ENCODE data around the gene TMEM200B. TPM values are rescaled to one million over a fixed set of nuclear protein-coding genes. Genes with fewer than 3 reads are reported as not detected.
A peak's percentile ranks its signal among the peaks of the same experiment; 100 is the strongest.
"Not testable (repeated sequence)": the region's sequence is repeated elsewhere in the genome, so short reads cannot be mapped to it uniquely, and the experiment has no call there.

TMEM200B gene
- total RNA-seq, 3 donors from 2014 or later = 0.90 to 33.9 (median 3.9) TPM

- Histone ChIP-seq H3K4me1 (ENCODE audit: low read depth) (no peaks in the 10 kb centered on the region), H3K9me3 (no peaks in the 10 kb centered on the region), H3K4me3 (no peak overlapping the region), H3K36me3 (ENCODE audit: low read depth) (no peaks in the 10 kb centered on the region)
- DNase-seq = no peak
- TF ChIP-seq, protein P1, sequence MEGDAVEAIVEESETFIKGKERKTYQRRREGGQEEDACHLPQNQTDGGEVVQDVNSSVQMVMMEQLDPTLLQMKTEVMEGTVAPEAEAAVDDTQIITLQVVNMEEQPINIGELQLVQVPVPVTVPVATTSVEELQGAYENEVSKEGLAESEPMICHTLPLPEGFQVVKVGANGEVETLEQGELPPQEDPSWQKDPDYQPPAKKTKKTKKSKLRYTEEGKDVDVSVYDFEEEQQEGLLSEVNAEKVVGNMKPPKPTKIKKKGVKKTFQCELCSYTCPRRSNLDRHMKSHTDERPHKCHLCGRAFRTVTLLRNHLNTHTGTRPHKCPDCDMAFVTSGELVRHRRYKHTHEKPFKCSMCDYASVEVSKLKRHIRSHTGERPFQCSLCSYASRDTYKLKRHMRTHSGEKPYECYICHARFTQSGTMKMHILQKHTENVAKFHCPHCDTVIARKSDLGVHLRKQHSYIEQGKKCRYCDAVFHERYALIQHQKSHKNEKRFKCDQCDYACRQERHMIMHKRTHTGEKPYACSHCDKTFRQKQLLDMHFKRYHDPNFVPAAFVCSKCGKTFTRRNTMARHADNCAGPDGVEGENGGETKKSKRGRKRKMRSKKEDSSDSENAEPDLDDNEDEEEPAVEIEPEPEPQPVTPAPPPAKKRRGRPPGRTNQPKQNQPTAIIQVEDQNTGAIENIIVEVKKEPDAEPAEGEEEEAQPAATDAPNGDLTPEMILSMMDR (IDR thresholded peaks at IDR 0.05) = no peak
- intact Hi-C loops (cut with DNase I, micrococcal nuclease) = no loop called here
- no peak for ATAC-seq
These were observed 11.0 kb upstream of the TMEM200B start for GRCh38 chr1:29134695-29135028.

DNA sequence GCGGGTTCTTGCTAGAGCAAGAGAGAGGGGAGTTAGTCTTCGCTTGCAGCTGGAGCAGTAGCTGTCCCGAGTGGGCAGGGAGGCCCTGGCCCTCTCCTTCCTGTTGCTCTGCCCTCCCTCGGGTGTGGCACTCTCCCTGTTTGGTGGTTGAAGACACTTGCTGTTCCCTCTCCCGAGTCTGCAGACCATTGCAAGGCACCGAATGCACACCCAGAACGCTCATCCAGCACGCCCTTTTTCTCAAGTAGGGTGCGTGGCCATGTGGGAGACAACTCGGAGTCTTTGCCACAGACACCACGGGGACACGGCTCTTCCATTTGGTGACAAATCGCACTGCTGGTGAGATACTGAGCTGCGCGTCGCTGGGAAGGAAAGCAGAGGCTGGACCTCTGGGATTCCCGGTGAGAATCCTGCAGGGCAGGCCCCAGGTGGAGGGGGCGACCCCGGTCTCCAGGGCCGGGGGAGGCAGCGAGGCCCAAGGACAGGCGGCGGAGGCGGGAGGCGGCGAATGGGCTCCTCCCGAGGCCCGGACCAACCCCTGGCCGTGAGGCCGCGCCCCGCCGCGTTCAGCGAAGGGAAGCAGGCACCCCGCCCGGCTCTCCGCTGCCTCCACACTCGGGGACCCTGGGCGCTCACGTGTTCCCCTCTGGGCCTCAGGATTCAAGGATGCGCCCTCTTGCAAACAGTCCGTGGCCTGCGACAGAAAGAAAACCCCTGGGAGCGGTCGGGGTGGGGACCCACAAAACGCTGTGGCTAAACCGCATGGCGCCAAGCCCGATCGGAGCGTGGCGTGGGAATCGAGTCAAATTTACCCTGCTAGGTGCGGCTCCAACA lies 10.4 kb upstream of the TMEM200B start:
- Histone ChIP-seq H3K4me1 (ENCODE audit: low read depth) (no peaks in the 10 kb centered on the region), H3K4me3 (no peak overlapping the region), H3K9me3 (no peaks in the 10 kb centered on the region), H3K36me3 (ENCODE audit: low read depth) (no peaks in the 10 kb centered on the region)
- TF ChIP-seq, protein P1 (IDR thresholded peaks at IDR 0.05) = no peak
- DNase-seq = peak in 1 of 3 donors; percentile 61
- intact Hi-C loops (cut with DNase I, micrococcal nuclease) = no loop called here
- ATAC-seq = peak; percentile 81

GRCh38 chr1:29131056-29131455 lies 7.4 kb upstream of the TMEM200B start:
- H3K36me3 ChIP-seq (ENCODE audit: low read depth); H3K9me3 ChIP-seq; intact Hi-C loops (cut with DNase I, micrococcal nuclease); H3K4me3 ChIP-seq; DNase-seq; H3K4me1 ChIP-seq (ENCODE audit: low read depth); ATAC-seq: not testable (repeated sequence)

DNA sequence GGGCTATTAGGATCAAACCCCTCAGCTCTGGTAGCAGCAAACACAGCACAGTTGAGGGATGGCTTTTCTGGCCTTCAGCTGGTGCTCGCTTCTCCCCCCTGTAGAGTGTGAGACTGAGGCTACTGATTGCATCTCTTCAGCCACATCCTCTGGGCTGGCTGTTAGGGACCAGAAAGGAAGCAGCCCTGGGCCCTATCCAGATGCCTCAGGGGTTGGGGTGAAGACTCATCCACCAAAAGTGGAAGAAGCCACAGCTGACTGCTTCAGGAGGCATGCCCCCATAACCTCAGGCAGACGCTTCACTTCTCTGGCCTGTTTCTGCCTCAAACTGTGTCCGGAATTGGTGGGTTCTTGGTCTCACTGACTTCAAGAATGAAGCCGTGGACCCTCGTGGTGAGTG lies 6.2 kb upstream of the TMEM200B start:
- ATAC-seq = no peak
- Histone ChIP-seq H3K36me3 (ENCODE audit: low read depth) (no peaks in the 10 kb centered on the region), H3K4me1 (ENCODE audit: low read depth) (peaks cover under 1% of the 10 kb centered on the region), H3K9me3 (no peaks in the 10 kb centered on the region), H3K4me3 (no peak overlapping the region)
- DNase-seq = no peak
- intact Hi-C loops (cut with DNase I, micrococcal nuclease) = loop anchor here in 1 of 2 donors (10.0 kb wide), 1 partner anchor 45 kb away; no protein-coding TSS in a partner anchor
- TF ChIP-seq, protein P1 (IDR thresholded peaks at IDR 0.05) = no peak

GRCh38 chr1:29128739-29129138 lies 5.0 kb upstream of the TMEM200B start:
- intact Hi-C loops (cut with DNase I, micrococcal nuclease) = loop anchor here in 1 of 2 donors (10.0 kb wide), 1 partner anchor 46 kb away; no protein-coding TSS in a partner anchor
- no peaks in the 10 kb centered on the region for H3K9me3 ChIP-seq
- H3K4me1 ChIP-seq (ENCODE audit: low read depth) = peaks cover 10% of the 10 kb centered on the region
- H3K36me3 ChIP-seq (ENCODE audit: low read depth) = no peaks in the 10 kb centered on the region
- TF ChIP-seq, protein P1 (IDR thresholded peaks at IDR 0.05) = no peak
- ATAC-seq (peak; percentile 27), DNase-seq (no peak)
- H3K4me3 ChIP-seq = no peak overlapping the region

DNA sequence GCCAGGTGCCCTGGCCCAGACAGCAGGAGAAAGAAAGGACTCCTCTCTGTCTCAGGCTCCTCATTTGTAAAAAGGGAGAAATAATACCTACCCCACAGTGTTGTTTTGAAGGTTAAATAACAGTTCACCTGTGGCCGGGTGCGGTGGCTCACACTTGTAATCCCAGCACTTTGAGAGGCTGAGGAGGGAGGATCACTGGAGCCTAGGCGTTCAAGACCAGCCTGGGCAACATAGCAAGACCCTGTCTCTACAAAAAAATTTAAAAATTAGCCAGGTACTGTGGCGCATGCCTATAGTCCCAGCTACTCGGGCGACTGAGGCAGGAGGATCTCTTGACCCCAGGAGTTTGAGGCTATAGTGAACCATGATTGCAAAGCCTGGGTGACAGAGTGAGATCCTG lies 2.5 kb upstream of the TMEM200B start:
- Histone ChIP-seq H3K36me3 (ENCODE audit: low read depth) (no peaks in the 10 kb centered on the region), H3K4me3 (no peak overlapping the region), H3K4me1 (ENCODE audit: low read depth) (peaks cover 33% of the 10 kb centered on the region), H3K9me3 (no peaks in the 10 kb centered on the region)
- intact Hi-C loops (cut with DNase I, micrococcal nuclease) = loop anchor here in 1 of 2 donors (10.0 kb wide), 1 partner anchor 49 kb away; no protein-coding TSS in a partner anchor
- DNase-seq (no peak), ATAC-seq (no peak)
- TF ChIP-seq, protein P1 (IDR thresholded peaks at IDR 0.05) = no peak

Data from mucosa of descending colon (tissue), 3 donors.